Skeletal muscle cell (primary cell): ENCODE results near the gene SLC12A9.

Source experiments
- DNase-seq: peaks from one replicate; pipeline ENCODE4 v3.0.0-alpha.2; 2010; ENCODE audit warnings: low read depth
- H3K4me3 ChIP-seq: 2 replicates; pipeline ENCODE4 v1.5.1; 2011; ENCODE audit warnings: low read depth, mild to moderate bottlenecking, control low read depth, low read length, moderate library complexity

SLC12A9 gene

GRCh38 chr7:100878685-100879084 lies 26.2 kb downstream of the SLC12A9 start:
- DNase-seq = no peak
- no peak overlapping the region for H3K4me3 ChIP-seq

DNA sequence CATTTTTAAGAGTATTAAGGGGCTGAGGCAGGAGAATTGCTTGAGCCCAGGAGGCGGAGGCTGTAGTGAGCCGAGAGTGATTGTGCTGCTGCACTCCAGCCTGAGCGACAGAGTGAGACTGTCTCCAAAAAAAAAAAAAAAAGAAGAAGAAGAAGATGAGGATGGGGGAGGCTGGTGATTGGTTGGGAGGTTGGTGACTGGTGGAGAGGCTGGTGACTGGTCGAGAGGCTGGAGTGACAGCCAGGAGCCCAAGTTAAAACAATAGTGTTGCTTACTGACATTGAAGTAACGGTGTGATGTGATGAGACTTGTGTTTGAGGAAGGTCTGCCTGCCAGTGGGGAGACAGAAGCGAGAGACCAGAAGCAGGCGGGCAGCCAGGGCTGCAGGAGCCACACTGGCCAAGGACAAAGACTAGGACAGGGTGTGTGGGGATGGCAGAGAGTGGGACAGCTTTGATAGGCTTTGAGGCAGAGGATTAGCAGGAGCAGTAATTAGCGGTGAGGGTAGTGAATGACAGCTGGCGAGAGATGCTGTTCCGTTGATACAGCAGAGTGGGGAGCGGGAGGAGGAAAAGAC lies 27.3 kb downstream of the SLC12A9 start:
- no peak for DNase-seq
- H3K4me3 ChIP-seq = no peak overlapping the region

GRCh38 chr7:100880645-100881044 lies 28.1 kb downstream of the SLC12A9 start:
- no peak for DNase-seq
- H3K4me3 ChIP-seq = no peak overlapping the region

DNA sequence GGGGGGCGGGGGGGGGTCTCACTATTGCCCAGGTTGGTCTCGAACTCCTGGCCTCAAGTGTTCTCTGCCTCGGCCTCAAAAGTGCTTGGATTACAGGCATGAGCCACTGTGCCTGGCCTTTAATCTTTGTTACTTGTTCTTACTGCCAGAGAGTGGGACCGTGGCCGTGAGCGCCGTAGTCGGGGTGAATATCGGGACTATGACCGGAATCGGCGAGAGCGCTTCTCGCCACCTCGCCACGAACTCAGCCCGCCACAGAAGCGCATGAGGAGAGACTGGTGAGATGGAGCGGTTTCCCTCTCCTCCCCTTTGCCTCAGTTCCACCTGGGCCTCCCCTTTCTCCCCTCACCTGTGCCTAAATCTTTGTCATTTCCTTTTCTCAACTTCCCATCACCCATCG lies 28.6 kb downstream of the SLC12A9 start:
- no peak for DNase-seq
- no peak overlapping the region for H3K4me3 ChIP-seq

DNA sequence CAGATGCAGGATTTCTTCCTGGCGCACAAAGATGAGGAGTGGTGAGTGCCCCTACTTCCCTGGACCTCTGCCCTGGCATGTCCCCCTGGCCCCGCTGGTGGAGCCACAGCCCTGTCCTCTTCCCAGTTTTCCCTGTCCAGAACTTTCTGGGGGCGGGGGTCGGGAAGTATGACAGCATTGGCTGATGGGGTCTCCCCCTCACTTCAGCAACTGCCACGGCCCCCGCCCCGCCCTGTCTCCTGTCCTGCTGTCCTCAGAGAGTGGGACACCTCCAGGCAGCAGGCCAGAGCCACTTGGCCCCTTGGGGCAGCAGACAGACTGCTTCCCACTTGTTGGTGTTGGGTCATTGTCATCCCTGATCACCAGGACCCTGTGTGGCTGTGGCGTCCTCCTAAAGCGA lies 29.7 kb downstream of the SLC12A9 start:
- H3K4me3 ChIP-seq = no peak overlapping the region
- DNase-seq = no peak

GRCh38 chr7:100882785-100883526 lies 30.4 kb downstream of the SLC12A9 start:
- no peak for DNase-seq

GRCh38 chr7:100884736-100885439 lies 32.4 kb downstream of the SLC12A9 start:
- DNase-seq = no peak
- H3K4me3 ChIP-seq = no peak overlapping the region

More at GRCh38 chr7:100882785-100883526, 30.4 kb downstream of the SLC12A9 start:
- H3K4me3 ChIP-seq = no peak overlapping the region

- no peak for DNase-seq
- H3K4me3 ChIP-seq = no peak overlapping the region
Observed at GRCh38 chr7:100885440-100886141, 33.1 kb downstream of the SLC12A9 start.

GRCh38 chr7:100886142-100886935 lies 33.8 kb downstream of the SLC12A9 start:
- H3K4me3 ChIP-seq = no peak overlapping the region
- DNase-seq = no peak

GRCh38 chr7:100886936-100887515 lies 34.5 kb downstream of the SLC12A9 start:
- no peak overlapping the region for H3K4me3 ChIP-seq
- DNase-seq = no peak

GRCh38 chr7:100887516-100888290 lies 35.2 kb downstream of the SLC12A9 start:
- no peak for DNase-seq
- H3K4me3 ChIP-seq = no peak overlapping the region

- peak overlapping the region; percentile 67 for H3K4me3 ChIP-seq
- DNase-seq = no peak
Observed at GRCh38 chr7:100888291-100888987, 35.9 kb downstream of the SLC12A9 start.

DNA sequence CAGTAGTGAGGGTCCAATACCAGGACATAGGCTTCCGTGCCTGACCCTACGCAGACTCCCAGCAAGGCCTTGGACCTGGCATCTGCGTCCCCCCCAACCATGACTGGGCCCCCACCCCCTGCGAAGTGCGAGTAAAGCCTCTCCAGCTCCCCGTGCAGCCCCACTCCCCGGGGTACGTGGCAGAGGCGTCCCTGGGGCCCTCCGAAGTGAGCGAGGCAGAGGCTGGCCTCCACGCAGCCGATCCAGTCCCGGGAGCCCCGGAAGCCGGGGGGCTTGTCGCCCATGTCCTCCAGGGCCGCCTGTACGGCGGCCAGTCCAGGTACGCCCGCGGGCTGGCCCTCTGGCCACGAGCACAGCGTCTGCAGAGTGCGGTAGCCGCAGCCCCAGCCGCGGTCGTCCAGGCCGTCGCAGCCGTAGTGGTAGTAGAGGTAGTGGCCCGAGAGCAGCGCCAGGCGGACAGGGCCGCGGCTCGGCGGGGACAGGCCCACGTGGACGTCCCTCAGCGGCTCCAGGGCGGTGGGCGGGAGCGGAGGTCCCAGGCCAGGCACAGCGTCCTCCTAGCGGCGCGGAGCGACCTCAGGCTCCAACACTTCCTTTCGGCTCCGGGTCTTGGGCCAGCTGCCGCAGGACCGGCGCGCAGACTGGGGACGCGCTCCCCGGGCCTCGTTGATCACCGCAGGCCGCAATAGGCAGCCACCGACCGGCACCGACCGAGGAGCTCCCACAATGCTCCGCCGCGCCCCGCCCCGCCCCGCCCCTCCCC lies 36.7 kb downstream of the SLC12A9 start, which contains the start of gene UFSP1:
UFSP1 (minus strand) TSS at position 728 of the 763 bp plus-strand sequence; CDS start at position 284, 444 bp downstream.
- DNase-seq = no peak
- H3K4me3 ChIP-seq = peak within 1 kb of the TSS; percentile 67

- DNase-seq = no peak
- peak overlapping the region; percentile 54 for H3K4me3 ChIP-seq
Observed at GRCh38 chr7:100890653-100891567, 38.4 kb downstream of the SLC12A9 start.

GRCh38 chr7:100891568-100892247 lies 39.2 kb downstream of the SLC12A9 start:
- DNase-seq = no peak
- H3K4me3 ChIP-seq = no peak overlapping the region
